GM23338 (cell line): ENCODE data around the gene CBY1. TPM values are rescaled to one million over a fixed set of nuclear protein-coding genes. Genes with fewer than 3 reads are reported as not detected.

Experiments used
- ATAC-seq: fragments of 200-7000 bp; cut with Tn5 transposase; 3 replicates; pipeline ENCODE4 v1.9.1; 2020
- DNase-seq: peaks from one replicate; pipeline ENCODE4 v3.0.0-alpha.2; 2015; ENCODE audit warnings: low spot score
- H2AFZ ChIP-seq: fragments of 200-600 bp; sonication (generic); 2 replicates; pipeline ENCODE4 v1.8.0; 2016; ENCODE audit warnings: antibody characterized with exemption, mild to moderate bottlenecking, moderate library complexity
- H3F3A ChIP-seq: fragments of 200-600 bp; sonication (generic); replicated peaks from 2 replicates; pipeline ENCODE4 v1.8.0; 2017; ENCODE audit warnings: antibody characterized with exemption, mixed run types, low read depth
- H3K27ac ChIP-seq: fragments of 200-600 bp; sonication (generic); 2 replicates; pipeline ENCODE4 v1.6.1; 2016; ENCODE audit warnings: low read depth
- H3K27me3 ChIP-seq: fragments of 200-600 bp; sonication (generic); 2 replicates; pipeline ENCODE4 v1.8.0; 2016; ENCODE audit warnings: mild to moderate bottlenecking, mixed run types, moderate library complexity; ENCODE audit not compliant: insufficient read depth
- H3K36me3 ChIP-seq: fragments of 200-600 bp; sonication (generic); 2 replicates; pipeline ENCODE4 v1.8.0; 2016; ENCODE audit warnings: mild to moderate bottlenecking; ENCODE audit not compliant: insufficient read depth
- H3K4me1 ChIP-seq: fragments of 200-600 bp; sonication (generic); 2 replicates; pipeline ENCODE4 v1.8.0; 2016; ENCODE audit warnings: mild to moderate bottlenecking, moderate library complexity; ENCODE audit not compliant: insufficient read depth
- H3K4me2 ChIP-seq: fragments of 200-600 bp; sonication (generic); 2 replicates; pipeline ENCODE4 v1.7.1; 2017; ENCODE audit warnings: mixed run types
- H3K4me3 ChIP-seq: fragments of 200-600 bp; sonication (generic); 2 replicates; pipeline ENCODE4 v1.6.1; 2016; ENCODE audit warnings: mixed run types
- H3K79me2 ChIP-seq: fragments of 200-600 bp; sonication (generic); replicated peaks from 2 replicates; pipeline ENCODE4 v1.8.0; 2017; ENCODE audit warnings: mild to moderate bottlenecking; ENCODE audit not compliant: insufficient read depth
- H3K9me2 ChIP-seq: fragments of 200-600 bp; sonication (generic); 2 replicates; pipeline ENCODE4 v1.8.0; 2017; ENCODE audit not compliant: insufficient read depth
- H4K20me1 ChIP-seq: fragments of 200-600 bp; sonication (generic); replicated peaks from 2 replicates; pipeline ENCODE4 v1.8.0; 2017; ENCODE audit warnings: mild to moderate bottlenecking; ENCODE audit not compliant: insufficient read depth
- H3K27ac Mint-ChIP-seq: 2 replicates; pipeline ENCODE4 v1.8.0; 2020; ENCODE audit warnings: inconsistent platforms, mild to moderate bottlenecking, moderate library complexity, mixed read lengths
- H3K27me3 Mint-ChIP-seq: 3 replicates; pipeline ENCODE4 v1.8.0; 2022; ENCODE audit warnings: low read depth, mild to moderate bottlenecking, moderate library complexity, mixed read lengths, inconsistent platforms; ENCODE audit not compliant: insufficient read depth, poor library complexity
- H3K36me3 Mint-ChIP-seq: 3 replicates; pipeline ENCODE4 v1.8.0; 2021; ENCODE audit warnings: low read depth, mild to moderate bottlenecking, inconsistent platforms, moderate library complexity, mixed read lengths
- H3K4me1 Mint-ChIP-seq: 3 replicates; pipeline ENCODE4 v1.8.0; 2020; ENCODE audit warnings: mild to moderate bottlenecking, inconsistent platforms, mixed read lengths
- H3K4me3 Mint-ChIP-seq: 3 replicates; pipeline ENCODE4 v1.8.0; 2021; ENCODE audit warnings: moderate library complexity, mild to moderate bottlenecking, inconsistent platforms, mixed read lengths
- H3K9me3 Mint-ChIP-seq: 3 replicates; pipeline ENCODE4 v1.8.0; 2020; ENCODE audit warnings: moderate library complexity, mild to moderate bottlenecking, inconsistent platforms, mixed read lengths
- CREB1 ChIP-seq: fragments of 250-450 bp; sonication (Bioruptor Pico); IDR thresholded peaks from 2 replicates; pipeline ENCODE4 v1.5.0; 2020; ENCODE audit warnings: low read depth, mild to moderate bottlenecking, moderate library complexity
- CTCF ChIP-seq, 2 experiments: fragments of 200-600 bp in 1 of 2; sonication (generic) in 1 of 2; conservative IDR thresholded peaks; 2 replicates each; pipeline versions ENCODE4 v1.5.1 to v1.6.1; 2016 to 2017; ENCODE audit warnings: antibody characterized with exemption in 2 of 2, low read depth in 2 of 2, mild to moderate bottlenecking in 2 of 2, moderate library complexity in 1 of 2
- EZH2 ChIP-seq: fragments of 200-600 bp; sonication (generic); IDR thresholded peaks from one replicate; pipeline ENCODE4 v1.8.0; 2017; ENCODE audit warnings: antibody characterized with exemption, mild to moderate bottlenecking, low read depth; ENCODE audit not compliant: unreplicated experiment
- EZH2phosphoT487 ChIP-seq: fragments of 200-600 bp; sonication (generic); IDR thresholded peaks from one replicate; pipeline ENCODE4 v1.8.1; 2018; ENCODE audit warnings: antibody characterized with exemption; ENCODE audit not compliant: unreplicated experiment
- JUNB ChIP-seq: IDR thresholded peaks from one replicate; pipeline ENCODE4 v1.6.1; 2016; ENCODE audit warnings: antibody characterized with exemption; ENCODE audit not compliant: unreplicated experiment
- NANOG ChIP-seq: IDR thresholded peaks from 2 replicates; pipeline ENCODE4 v1.6.1; 2016; ENCODE audit warnings: antibody characterized with exemption, borderline replicate concordance
- POLR2AphosphoS5 ChIP-seq: IDR thresholded peaks from 2 replicates; pipeline ENCODE4 v1.6.1; 2016; ENCODE audit warnings: antibody characterized with exemption, low read depth
- REST ChIP-seq: IDR thresholded peaks from one replicate; pipeline ENCODE4 v1.6.1; 2018; ENCODE audit warnings: antibody characterized with exemption; ENCODE audit not compliant: unreplicated experiment
- STAT1 ChIP-seq: IDR thresholded peaks from one replicate; pipeline ENCODE4 v1.6.1; 2016; ENCODE audit warnings: antibody characterized with exemption; ENCODE audit not compliant: unreplicated experiment
- ZNF331 ChIP-seq: fragments of 250-450 bp; sonication (Bioruptor Pico); IDR thresholded peaks from 2 replicates; pipeline ENCODE4 v1.5.0; 2020; ENCODE audit warnings: low read depth, mild to moderate bottlenecking, moderate library complexity
- ZNF462 ChIP-seq: fragments of 250-450 bp; sonication (Bioruptor Pico); IDR thresholded peaks from 2 replicates; pipeline ENCODE4 v1.5.0; 2020; ENCODE audit warnings: mild to moderate bottlenecking, moderate library complexity
- polyA plus RNA-seq: library from polyadenylated mRNA; unstranded; fragments of >200 nt; fragmentation: Nextera tagmentation; extraction: Ambion mirVana; gene quantifications from 2 replicates; pipeline ENCODE4 v1.2.1, GENCODE V29; 2016
- total RNA-seq: library from RNA; depleted of rRNA; stranded (reverse); fragments of >200 nt; shearing (Covaris generic); gene quantifications from 2 replicates; pipeline ENCODE4 v1.2.3, GENCODE V29; 2014

Gene CBY1
- total and polyA plus RNA-seq, 2 experiments from 2014 or later = 12.8 to 36.4 TPM

- no peak overlapping the region for H3K27ac Mint-ChIP-seq
- H3K4me1 ChIP-seq = peaks cover 18% of the 10 kb centered on the region
Measured at GRCh38 chr22:38697425-38698089, 41.1 kb downstream of the CBY1 start.

More at GRCh38 chr22:38697425-38698089, 41.1 kb downstream of the CBY1 start:
- Histone ChIP-seq H3K79me2 (peaks cover 52% of the 10 kb centered on the region), H3K36me3 (no peaks in the 10 kb centered on the region), H3F3A (peaks cover 4% of the 10 kb centered on the region; the same call in 1 of the 2 replicates), H3K27me3 (no peaks in the 10 kb centered on the region), H3K9me2 (no peaks in the 10 kb centered on the region), H2AFZ (no peak overlapping the region), H3K4me2 (no peak overlapping the region), H4K20me1 (peaks cover 16% of the 10 kb centered on the region), H3K4me3 (0 out of 2 replicates have a peak overlapping the region, but pooled peaks have one; percentile 97), H3K27ac (no peak overlapping the region)
- DNase-seq = no peak
- Mint-ChIP-seq H3K4me1 (peaks cover 25% of the 10 kb centered on the region), H3K36me3 (peaks cover 12% of the 10 kb centered on the region), H3K27me3 (peaks cover 16% of the 10 kb centered on the region), H3K4me3 (no peak overlapping the region; the same call in 2 of the 3 replicates), H3K9me3 (no peaks in the 10 kb centered on the region)
- no peak for TF ChIP-seq STAT1
- TF ChIP-seq EZH2phosphoT487 = no peak
- TF ChIP-seq CTCF (conservative IDR thresholded peaks at IDR 0.05; ENCODE audit: low read depth in 2 of 2) = no peak
- no peak for TF ChIP-seq EZH2
- no peak for TF ChIP-seq ZNF331 (CRISPR knock-in tag)
- no peak for TF ChIP-seq NANOG
- no peak for TF ChIP-seq POLR2AphosphoS5
- TF ChIP-seq JUNB = no peak
- TF ChIP-seq ZNF462 (CRISPR knock-in tag) = no peak
- no peak for TF ChIP-seq REST
- TF ChIP-seq CREB1 = no peak
- no peak for ATAC-seq
